GM23338 (cell line): ENCODE results near the gene PCDHGA11. TPM values are rescaled to one million over a fixed set of nuclear protein-coding genes. Genes with fewer than 3 reads are reported as not detected.

Experiments
- ATAC-seq: fragments of 200-7000 bp; cut with Tn5 transposase; 3 replicates; pipeline ENCODE4 v1.9.1; 2020
- DNase-seq: peaks from one replicate; pipeline ENCODE4 v3.0.0-alpha.2; 2015; ENCODE audit warnings: low spot score
- H2AFZ ChIP-seq: fragments of 200-600 bp; sonication (generic); 2 replicates; pipeline ENCODE4 v1.8.0; 2016; ENCODE audit warnings: antibody characterized with exemption, mild to moderate bottlenecking, moderate library complexity
- H3F3A ChIP-seq: fragments of 200-600 bp; sonication (generic); replicated peaks from 2 replicates; pipeline ENCODE4 v1.8.0; 2017; ENCODE audit warnings: antibody characterized with exemption, mixed run types, low read depth
- H3K27ac ChIP-seq: fragments of 200-600 bp; sonication (generic); 2 replicates; pipeline ENCODE4 v1.6.1; 2016; ENCODE audit warnings: low read depth
- H3K27me3 ChIP-seq: fragments of 200-600 bp; sonication (generic); 2 replicates; pipeline ENCODE4 v1.8.0; 2016; ENCODE audit warnings: mild to moderate bottlenecking, mixed run types, moderate library complexity; ENCODE audit not compliant: insufficient read depth
- H3K36me3 ChIP-seq: fragments of 200-600 bp; sonication (generic); 2 replicates; pipeline ENCODE4 v1.8.0; 2016; ENCODE audit warnings: mild to moderate bottlenecking; ENCODE audit not compliant: insufficient read depth
- H3K4me1 ChIP-seq: fragments of 200-600 bp; sonication (generic); 2 replicates; pipeline ENCODE4 v1.8.0; 2016; ENCODE audit warnings: mild to moderate bottlenecking, moderate library complexity; ENCODE audit not compliant: insufficient read depth
- H3K4me2 ChIP-seq: fragments of 200-600 bp; sonication (generic); 2 replicates; pipeline ENCODE4 v1.7.1; 2017; ENCODE audit warnings: mixed run types
- H3K4me3 ChIP-seq: fragments of 200-600 bp; sonication (generic); 2 replicates; pipeline ENCODE4 v1.6.1; 2016; ENCODE audit warnings: mixed run types
- H3K79me2 ChIP-seq: fragments of 200-600 bp; sonication (generic); replicated peaks from 2 replicates; pipeline ENCODE4 v1.8.0; 2017; ENCODE audit warnings: mild to moderate bottlenecking; ENCODE audit not compliant: insufficient read depth
- H3K9me2 ChIP-seq: fragments of 200-600 bp; sonication (generic); 2 replicates; pipeline ENCODE4 v1.8.0; 2017; ENCODE audit not compliant: insufficient read depth
- H4K20me1 ChIP-seq: fragments of 200-600 bp; sonication (generic); replicated peaks from 2 replicates; pipeline ENCODE4 v1.8.0; 2017; ENCODE audit warnings: mild to moderate bottlenecking; ENCODE audit not compliant: insufficient read depth
- H3K27ac Mint-ChIP-seq: 2 replicates; pipeline ENCODE4 v1.8.0; 2020; ENCODE audit warnings: inconsistent platforms, mild to moderate bottlenecking, moderate library complexity, mixed read lengths
- H3K27me3 Mint-ChIP-seq: 3 replicates; pipeline ENCODE4 v1.8.0; 2022; ENCODE audit warnings: low read depth, mild to moderate bottlenecking, moderate library complexity, mixed read lengths, inconsistent platforms; ENCODE audit not compliant: insufficient read depth, poor library complexity
- H3K36me3 Mint-ChIP-seq: 3 replicates; pipeline ENCODE4 v1.8.0; 2021; ENCODE audit warnings: low read depth, mild to moderate bottlenecking, inconsistent platforms, moderate library complexity, mixed read lengths
- H3K4me1 Mint-ChIP-seq: 3 replicates; pipeline ENCODE4 v1.8.0; 2020; ENCODE audit warnings: mild to moderate bottlenecking, inconsistent platforms, mixed read lengths
- H3K4me3 Mint-ChIP-seq: 3 replicates; pipeline ENCODE4 v1.8.0; 2021; ENCODE audit warnings: moderate library complexity, mild to moderate bottlenecking, inconsistent platforms, mixed read lengths
- H3K9me3 Mint-ChIP-seq: 3 replicates; pipeline ENCODE4 v1.8.0; 2020; ENCODE audit warnings: moderate library complexity, mild to moderate bottlenecking, inconsistent platforms, mixed read lengths
- CREB1 ChIP-seq: fragments of 250-450 bp; sonication (Bioruptor Pico); IDR thresholded peaks from 2 replicates; pipeline ENCODE4 v1.5.0; 2020; ENCODE audit warnings: low read depth, mild to moderate bottlenecking, moderate library complexity
- EZH2 ChIP-seq: fragments of 200-600 bp; sonication (generic); IDR thresholded peaks from one replicate; pipeline ENCODE4 v1.8.0; 2017; ENCODE audit warnings: antibody characterized with exemption, mild to moderate bottlenecking, low read depth; ENCODE audit not compliant: unreplicated experiment
- EZH2phosphoT487 ChIP-seq: fragments of 200-600 bp; sonication (generic); IDR thresholded peaks from one replicate; pipeline ENCODE4 v1.8.1; 2018; ENCODE audit warnings: antibody characterized with exemption; ENCODE audit not compliant: unreplicated experiment
- JUNB ChIP-seq: IDR thresholded peaks from one replicate; pipeline ENCODE4 v1.6.1; 2016; ENCODE audit warnings: antibody characterized with exemption; ENCODE audit not compliant: unreplicated experiment
- NANOG ChIP-seq: IDR thresholded peaks from 2 replicates; pipeline ENCODE4 v1.6.1; 2016; ENCODE audit warnings: antibody characterized with exemption, borderline replicate concordance
- POLR2AphosphoS5 ChIP-seq: IDR thresholded peaks from 2 replicates; pipeline ENCODE4 v1.6.1; 2016; ENCODE audit warnings: antibody characterized with exemption, low read depth
- STAT1 ChIP-seq: IDR thresholded peaks from one replicate; pipeline ENCODE4 v1.6.1; 2016; ENCODE audit warnings: antibody characterized with exemption; ENCODE audit not compliant: unreplicated experiment
- ZNF114 ChIP-seq: fragments of 250-450 bp; sonication (Bioruptor Pico); IDR thresholded peaks from 2 replicates; pipeline ENCODE4 v1.5.0; 2020; ENCODE audit warnings: mild to moderate bottlenecking, moderate library complexity
- ZNF331 ChIP-seq: fragments of 250-450 bp; sonication (Bioruptor Pico); IDR thresholded peaks from 2 replicates; pipeline ENCODE4 v1.5.0; 2020; ENCODE audit warnings: low read depth, mild to moderate bottlenecking, moderate library complexity
- polyA plus RNA-seq: library from polyadenylated mRNA; unstranded; fragments of >200 nt; fragmentation: Nextera tagmentation; extraction: Ambion mirVana; gene quantifications from 2 replicates; pipeline ENCODE4 v1.2.1, GENCODE V29; 2016
- total RNA-seq: library from RNA; depleted of rRNA; stranded (reverse); fragments of >200 nt; shearing (Covaris generic); gene quantifications from 2 replicates; pipeline ENCODE4 v1.2.3, GENCODE V29; 2014
- TF ChIP-seq, protein P1 (sequence below), 2 experiments: fragments of 200-600 bp in 1 of 2; sonication (generic) in 1 of 2; conservative IDR thresholded peaks; 2 replicates each; pipeline versions ENCODE4 v1.5.1 to v1.6.1; 2016 to 2017; ENCODE audit warnings: antibody characterized with exemption in 2 of 2, low read depth in 2 of 2, mild to moderate bottlenecking in 2 of 2, moderate library complexity in 1 of 2

The PCDHGA11 gene
- total and polyA plus RNA-seq, 2 experiments from 2014 or later, result 3.0 to 10.7 TPM

DNA sequence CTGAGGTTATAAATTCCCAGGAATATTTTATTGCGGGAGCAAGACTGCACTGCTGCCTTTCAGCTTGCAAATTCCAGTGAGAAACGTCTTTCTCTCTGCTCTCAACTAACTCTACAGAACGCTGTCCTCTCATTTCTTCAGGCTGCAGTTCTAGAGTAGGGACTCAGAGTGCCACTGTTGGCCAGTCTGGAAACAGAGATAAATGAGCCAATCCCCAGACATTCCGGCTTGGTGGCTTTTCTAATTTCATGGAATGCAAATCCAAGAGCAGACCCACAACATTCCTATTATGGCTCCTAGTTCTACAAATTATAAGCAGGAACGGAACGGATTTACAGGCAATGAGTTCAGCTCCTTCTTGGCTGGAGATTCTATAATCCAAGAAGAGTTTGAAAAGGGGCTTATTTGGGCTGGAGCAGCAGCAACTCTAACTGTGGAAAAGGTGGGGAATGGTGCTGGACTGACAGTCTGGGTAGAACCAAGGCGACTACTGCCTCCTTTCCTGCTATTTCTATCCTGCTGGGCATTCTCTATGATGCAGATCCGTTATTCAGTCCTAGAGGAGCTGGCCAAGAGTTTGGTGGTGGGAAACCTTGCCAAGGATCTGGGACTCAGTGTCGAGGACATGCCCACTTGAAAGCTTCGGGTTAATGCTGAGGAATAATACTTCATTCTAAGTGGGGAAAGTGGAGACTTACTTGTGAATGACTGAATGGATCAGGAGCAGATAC is 18.7 kb downstream of the PCDHGA11 start:
- Histone ChIP-seq H3K4me3 (no peak overlapping the region), H3K27ac (no peak overlapping the region), H4K20me1 (no peaks in the 10 kb centered on the region; the same call in 1 of the 2 replicates), H3K27me3 (no peaks in the 10 kb centered on the region), H3K4me2 (no peak overlapping the region; the same call in 1 of the 2 replicates), H3K36me3 (no peaks in the 10 kb centered on the region), H3K9me2 (no peaks in the 10 kb centered on the region), H2AFZ (no peak overlapping the region), H3K79me2 (no peaks in the 10 kb centered on the region), H3K4me1 (peaks cover 10% of the 10 kb centered on the region), H3F3A (no peaks in the 10 kb centered on the region)
- ATAC-seq (peak; percentile 59), DNase-seq (peak; percentile 29)
- Mint-ChIP-seq H3K4me3 (no peak overlapping the region), H3K4me1 (peaks cover 9% of the 10 kb centered on the region), H3K36me3 (peaks cover 14% of the 10 kb centered on the region), H3K9me3 (peaks cover 12% of the 10 kb centered on the region; the same call in 1 of the 3 replicates), H3K27me3 (no peaks in the 10 kb centered on the region), H3K27ac (no peak overlapping the region)
- TF ChIP-seq EZH2phosphoT487, result no peak
- TF ChIP-seq EZH2, result no peak
- TF ChIP-seq, protein P1, sequence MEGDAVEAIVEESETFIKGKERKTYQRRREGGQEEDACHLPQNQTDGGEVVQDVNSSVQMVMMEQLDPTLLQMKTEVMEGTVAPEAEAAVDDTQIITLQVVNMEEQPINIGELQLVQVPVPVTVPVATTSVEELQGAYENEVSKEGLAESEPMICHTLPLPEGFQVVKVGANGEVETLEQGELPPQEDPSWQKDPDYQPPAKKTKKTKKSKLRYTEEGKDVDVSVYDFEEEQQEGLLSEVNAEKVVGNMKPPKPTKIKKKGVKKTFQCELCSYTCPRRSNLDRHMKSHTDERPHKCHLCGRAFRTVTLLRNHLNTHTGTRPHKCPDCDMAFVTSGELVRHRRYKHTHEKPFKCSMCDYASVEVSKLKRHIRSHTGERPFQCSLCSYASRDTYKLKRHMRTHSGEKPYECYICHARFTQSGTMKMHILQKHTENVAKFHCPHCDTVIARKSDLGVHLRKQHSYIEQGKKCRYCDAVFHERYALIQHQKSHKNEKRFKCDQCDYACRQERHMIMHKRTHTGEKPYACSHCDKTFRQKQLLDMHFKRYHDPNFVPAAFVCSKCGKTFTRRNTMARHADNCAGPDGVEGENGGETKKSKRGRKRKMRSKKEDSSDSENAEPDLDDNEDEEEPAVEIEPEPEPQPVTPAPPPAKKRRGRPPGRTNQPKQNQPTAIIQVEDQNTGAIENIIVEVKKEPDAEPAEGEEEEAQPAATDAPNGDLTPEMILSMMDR (conservative IDR thresholded peaks at IDR 0.05; ENCODE audit: low read depth in 2 of 2), result 0 out of 4 replicates have a peak, but pooled peaks of 1 of the 2 experiments have one; percentile 12

DNA sequence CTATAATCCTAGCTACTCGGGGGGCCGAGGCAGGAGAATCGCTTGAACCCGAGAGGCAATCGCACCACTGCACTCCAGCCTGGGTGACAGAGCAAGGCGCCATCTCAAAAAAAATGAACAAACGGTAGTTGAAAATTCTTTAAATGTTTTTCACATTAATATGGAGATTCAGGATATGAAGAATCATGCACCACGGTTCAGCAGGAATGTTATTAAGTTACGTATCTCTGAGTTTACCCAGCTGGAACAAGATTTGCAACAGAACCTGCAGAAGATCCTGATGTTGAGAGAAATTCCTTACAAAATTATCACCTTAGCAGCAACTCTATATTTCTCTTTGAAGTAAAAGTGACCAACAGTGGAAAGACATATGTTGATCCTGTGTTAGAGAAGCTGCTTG is 19.5 kb downstream of the PCDHGA11 start:
- Mint-ChIP-seq H3K4me3 (no peak overlapping the region), H3K9me3 (peaks cover 12% of the 10 kb centered on the region; the same call in 1 of the 3 replicates), H3K4me1 (peaks cover 9% of the 10 kb centered on the region), H3K27me3 (no peaks in the 10 kb centered on the region), H3K27ac (no peak overlapping the region), H3K36me3 (peaks cover 14% of the 10 kb centered on the region)
- DNase-seq (no peak), ATAC-seq (no peak)
- peaks cover 10% of the 10 kb centered on the region for H3K4me1 ChIP-seq
- no peak overlapping the region for H3K4me2 ChIP-seq
- no peaks in the 10 kb centered on the region for H3K27me3 ChIP-seq
- H3F3A ChIP-seq, result no peaks in the 10 kb centered on the region
- H3K79me2 ChIP-seq, result no peaks in the 10 kb centered on the region
- H4K20me1 ChIP-seq, result no peaks in the 10 kb centered on the region; the same call in 1 of the 2 replicates
- no peak overlapping the region for H2AFZ ChIP-seq
- no peaks in the 10 kb centered on the region for H3K9me2 ChIP-seq
- no peak overlapping the region for H3K27ac ChIP-seq
- H3K36me3 ChIP-seq, result no peaks in the 10 kb centered on the region
- H3K4me3 ChIP-seq, result no peak overlapping the region
- TF ChIP-seq JUNB, result no peak
- TF ChIP-seq ZNF114 (CRISPR knock-in tag), result no peak
- TF ChIP-seq EZH2, result no peak
- no peak for TF ChIP-seq NANOG
- TF ChIP-seq, protein P1 (conservative IDR thresholded peaks at IDR 0.05; ENCODE audit: low read depth in 2 of 2), result no peak
- no peak for TF ChIP-seq POLR2AphosphoS5
- TF ChIP-seq EZH2phosphoT487, result no peak
- TF ChIP-seq STAT1, result no peak
- TF ChIP-seq ZNF331 (CRISPR knock-in tag), result no peak
- TF ChIP-seq CREB1 (CRISPR knock-in tag), result no peak
